Esophagus muscularis mucosa (tissue), 4 donors: ENCODE results near the gene CCDC74A.
"Not testable (repeated sequence)": the region's sequence is repeated elsewhere in the genome, so short reads cannot be mapped to it uniquely, and the experiment has no call there.

Experiments
- CTCF ChIP-seq, 3 experiments: fragments of 200-600 bp in 2 of 3; fragments of 450-650 bp in 1 of 3; sonication (generic) in 2 of 3; IDR thresholded peaks; one replicate each; pipeline ENCODE4 v1.5.1; 2017 to 2019; ENCODE audit warnings: antibody characterized with exemption in 3 of 3, mild to moderate bottlenecking in 2 of 3, moderate library complexity in 1 of 3
- EP300 ChIP-seq: sonication (generic); formaldehyde crosslinking; IDR thresholded peaks from one replicate; pipeline ENCODE4 v1.6.1; 2017; ENCODE audit warnings: antibody characterized with exemption
- POLR2A ChIP-seq: fragments of 450-650 bp; IDR thresholded peaks from one replicate; pipeline ENCODE4 v1.6.1; 2017; ENCODE audit warnings: antibody characterized with exemption, moderate library complexity, mild to moderate bottlenecking, low read depth
- POLR2AphosphoS5 ChIP-seq, 2 donors: sonication (generic); formaldehyde crosslinking; IDR thresholded peaks; one replicate each; pipeline ENCODE4 v1.6.1; 2017; ENCODE audit warnings: antibody characterized with exemption in 2 of 2

GRCh38 chr2:131491469-131491836 is 36.2 kb upstream of the CCDC74A start:
- TF ChIP-seq CTCF (IDR thresholded peaks at IDR 0.05); POLR2A; POLR2AphosphoS5 (IDR thresholded peaks at IDR 0.05); EP300: not testable (repeated sequence)
